Endodermal cell (in vitro differentiated cells): Measurements from ENCODE around the gene TMEM204. TPM values are rescaled to one million over a fixed set of nuclear protein-coding genes. Genes with fewer than 3 reads are reported as not detected.
A peak's percentile ranks its signal among the peaks of the same experiment; 100 is the strongest.

Experiments
- DNase-seq: peaks from one replicate; pipeline ENCODE4 v3.0.0-alpha.2; 2017
- H3K27ac ChIP-seq: 2 replicates; pipeline ENCODE4 v1.5.1; 2013; ENCODE audit warnings: mild to moderate bottlenecking, low read depth, low read length, moderate library complexity
- H3K27me3 ChIP-seq: 2 replicates; pipeline ENCODE4 v1.6.1; 2013; ENCODE audit warnings: mild to moderate bottlenecking, low read length, moderate library complexity; ENCODE audit not compliant: insufficient read depth, control insufficient read depth, poor library complexity, severe bottlenecking
- H3K36me3 ChIP-seq: 2 replicates; pipeline ENCODE4 v1.7.0; 2013; ENCODE audit warnings: mild to moderate bottlenecking, low read length, moderate library complexity; ENCODE audit not compliant: control insufficient read depth, insufficient read depth
- H3K4me1 ChIP-seq: one replicate; pipeline ENCODE4 v1.7.0; 2013; ENCODE audit warnings: low read length; ENCODE audit not compliant: control insufficient read depth, insufficient read depth
- H3K4me3 ChIP-seq: 2 replicates; pipeline ENCODE4 v1.5.1; 2013; ENCODE audit warnings: mild to moderate bottlenecking, low read length, moderate library complexity
- H3K9ac ChIP-seq: 2 replicates; pipeline ENCODE4 v1.6.1; 2013; ENCODE audit warnings: mild to moderate bottlenecking, low read length, moderate library complexity; ENCODE audit not compliant: poor library complexity, severe bottlenecking; ENCODE audit errors: extremely low read depth
- H3K9me3 ChIP-seq: 2 replicates; pipeline ENCODE4 v1.6.1; 2013; ENCODE audit warnings: mild to moderate bottlenecking, low read length, moderate library complexity; ENCODE audit not compliant: control insufficient read depth
- H3K27ac Mint-ChIP-seq: 2 replicates; pipeline ENCODE4 v1.8.0; 2020; ENCODE audit warnings: mixed read lengths
- H3K27me3 Mint-ChIP-seq: 2 replicates; pipeline ENCODE4 v1.8.0; 2021; ENCODE audit warnings: mild to moderate bottlenecking, mixed read lengths; ENCODE audit not compliant: insufficient read depth
- H3K36me3 Mint-ChIP-seq: 2 replicates; pipeline ENCODE4 v1.8.0; 2020; ENCODE audit warnings: low read depth, mixed read lengths
- H3K4me1 Mint-ChIP-seq: 2 replicates; pipeline ENCODE4 v1.8.0; 2020; ENCODE audit warnings: mixed read lengths
- H3K4me3 Mint-ChIP-seq: 2 replicates; pipeline ENCODE4 v1.8.0; 2020; ENCODE audit warnings: mild to moderate bottlenecking, moderate library complexity, mixed read lengths
- H3K9me3 Mint-ChIP-seq: 2 replicates; pipeline ENCODE4 v1.8.0; 2020; ENCODE audit warnings: mild to moderate bottlenecking, mixed read lengths
- WGBS, 2 experiments: methylation state at CpG; one replicate each; pipeline versions ENCODE4 v1.1.5 to v1.1.7; 2013; ENCODE audit warnings: missing lambda C conversion rate in 2 of 2, mixed read lengths in 1 of 2; ENCODE audit not compliant: insufficient coverage in 1 of 2, insufficient read length in 1 of 2; 5-methylcytosine and 5-hydroxymethylcytosine counted together
- total RNA-seq, 2 donors: library from RNA; stranded (reverse); fragmentation: NEBNext Ultra II Directional in 1 of 2; extraction: Animal tissue kit (Norgen Biotek cat#: 25700) in 1 of 2; gene quantifications; 2 replicates in 1 of 2; 3 replicates in 1 of 2; pipeline ENCODE4 v1.2.1, GENCODE V29; 2021
- TF ChIP-seq, protein P1 (sequence below): fragments of 200-600 bp; sonication (generic); conservative IDR thresholded peaks from 2 replicates; pipeline ENCODE4 v1.5.0; 2021; ENCODE audit warnings: antibody characterized with exemption, mild to moderate bottlenecking

TMEM204 gene
- total RNA-seq, 2 donors from 2014 or later = not detected

GRCh38 chr16:1530349-1530882 is 3.0 kb upstream of the TMEM204 start:
- Histone ChIP-seq H3K9me3 (no peaks in the 10 kb centered on the region), H3K4me1 (no peaks in the 10 kb centered on the region), H3K27me3 (no peaks in the 10 kb centered on the region), H3K36me3 (no peaks in the 10 kb centered on the region), H3K27ac (no peak overlapping the region), H3K9ac (no peak overlapping the region), H3K4me3 (no peak overlapping the region)
- Mint-ChIP-seq H3K9me3 (no peaks in the 10 kb centered on the region), H3K27ac (peak overlapping the region; percentile 37), H3K36me3 (no peaks in the 10 kb centered on the region), H3K27me3 (no peaks in the 10 kb centered on the region), H3K4me3 (no peak overlapping the region), H3K4me1 (no peaks in the 10 kb centered on the region)
- DNase-seq = no peak
- TF ChIP-seq, protein P1, sequence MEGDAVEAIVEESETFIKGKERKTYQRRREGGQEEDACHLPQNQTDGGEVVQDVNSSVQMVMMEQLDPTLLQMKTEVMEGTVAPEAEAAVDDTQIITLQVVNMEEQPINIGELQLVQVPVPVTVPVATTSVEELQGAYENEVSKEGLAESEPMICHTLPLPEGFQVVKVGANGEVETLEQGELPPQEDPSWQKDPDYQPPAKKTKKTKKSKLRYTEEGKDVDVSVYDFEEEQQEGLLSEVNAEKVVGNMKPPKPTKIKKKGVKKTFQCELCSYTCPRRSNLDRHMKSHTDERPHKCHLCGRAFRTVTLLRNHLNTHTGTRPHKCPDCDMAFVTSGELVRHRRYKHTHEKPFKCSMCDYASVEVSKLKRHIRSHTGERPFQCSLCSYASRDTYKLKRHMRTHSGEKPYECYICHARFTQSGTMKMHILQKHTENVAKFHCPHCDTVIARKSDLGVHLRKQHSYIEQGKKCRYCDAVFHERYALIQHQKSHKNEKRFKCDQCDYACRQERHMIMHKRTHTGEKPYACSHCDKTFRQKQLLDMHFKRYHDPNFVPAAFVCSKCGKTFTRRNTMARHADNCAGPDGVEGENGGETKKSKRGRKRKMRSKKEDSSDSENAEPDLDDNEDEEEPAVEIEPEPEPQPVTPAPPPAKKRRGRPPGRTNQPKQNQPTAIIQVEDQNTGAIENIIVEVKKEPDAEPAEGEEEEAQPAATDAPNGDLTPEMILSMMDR = no peak
- 94 to 97% methylated on average over 18 to 27 of the region's 27 CpGs for WGBS, 2 experiments

DNA sequence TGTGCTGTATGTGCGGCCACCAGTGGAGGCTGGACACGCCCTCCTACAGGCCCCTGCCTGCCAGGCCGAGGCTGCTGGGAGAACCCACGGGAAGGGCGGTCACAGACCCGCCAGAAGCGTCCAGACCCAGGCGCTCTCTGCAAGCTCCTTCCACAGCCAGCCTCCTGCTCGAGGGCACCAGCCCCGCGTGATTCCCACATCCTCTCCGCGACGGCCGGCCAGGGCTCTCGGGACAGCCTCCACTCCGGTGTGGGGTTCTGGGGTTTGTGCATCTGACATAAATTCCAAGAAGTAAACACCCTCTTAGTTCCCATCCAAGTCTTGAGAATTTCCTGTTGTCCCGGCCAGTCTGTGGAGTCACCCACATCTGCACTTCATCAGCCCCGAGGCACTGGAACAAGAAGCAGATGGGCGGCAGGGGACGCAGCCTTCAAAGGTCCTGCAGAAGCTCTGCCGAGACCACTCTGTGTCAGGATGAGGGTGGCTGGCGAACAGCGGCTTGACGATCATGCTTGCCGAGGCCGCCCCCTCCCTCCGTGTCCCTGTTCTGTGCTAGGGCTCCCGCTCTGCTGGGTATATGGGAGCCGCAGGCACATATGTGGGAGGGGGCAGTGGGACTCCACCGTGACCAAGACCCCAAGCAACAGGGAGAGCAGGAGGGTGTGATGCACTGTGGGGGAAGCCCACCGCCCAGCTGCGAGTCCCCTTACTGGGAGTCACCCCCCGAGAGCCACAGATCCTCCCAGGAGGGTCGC is 2.4 kb upstream of the TMEM204 start:
- Histone ChIP-seq H3K27ac (no peak overlapping the region), H3K36me3 (no peaks in the 10 kb centered on the region), H3K9me3 (no peaks in the 10 kb centered on the region), H3K9ac (no peak overlapping the region), H3K4me3 (no peak overlapping the region), H3K27me3 (no peaks in the 10 kb centered on the region), H3K4me1 (no peaks in the 10 kb centered on the region)
- Mint-ChIP-seq H3K36me3 (no peaks in the 10 kb centered on the region), H3K4me1 (no peaks in the 10 kb centered on the region), H3K27me3 (no peaks in the 10 kb centered on the region), H3K4me3 (no peak overlapping the region), H3K27ac (no peak overlapping the region), H3K9me3 (no peaks in the 10 kb centered on the region)
- TF ChIP-seq, protein P1 = no peak
- no peak for DNase-seq
- 94 to 97% methylated on average over 30 to 35 of the region's 35 CpGs for WGBS, 2 experiments

DNA sequence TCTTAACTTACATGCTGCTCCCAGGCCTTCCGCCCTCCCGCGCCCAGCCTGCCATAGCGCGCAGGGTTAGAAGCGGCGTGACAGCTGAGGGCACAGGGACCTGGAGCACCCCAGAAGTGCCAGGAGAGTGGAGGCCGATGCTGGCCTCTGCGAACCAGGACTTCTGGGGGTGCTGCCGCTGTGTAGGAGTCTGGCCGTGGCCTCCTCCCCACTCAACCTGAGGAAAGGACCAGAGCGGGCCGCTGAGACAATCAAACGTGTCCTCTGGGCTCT is 1.9 kb upstream of the TMEM204 start:
- TF ChIP-seq, protein P1 = no peak
- Histone ChIP-seq H3K27me3 (no peaks in the 10 kb centered on the region), H3K9ac (no peak overlapping the region), H3K36me3 (no peaks in the 10 kb centered on the region), H3K9me3 (no peaks in the 10 kb centered on the region), H3K4me1 (no peaks in the 10 kb centered on the region), H3K27ac (no peak overlapping the region), H3K4me3 (no peak overlapping the region)
- Mint-ChIP-seq H3K4me1 (no peaks in the 10 kb centered on the region), H3K4me3 (no peak overlapping the region), H3K36me3 (no peaks in the 10 kb centered on the region), H3K27ac (no peak overlapping the region), H3K9me3 (no peaks in the 10 kb centered on the region), H3K27me3 (no peaks in the 10 kb centered on the region)
- DNase-seq = no peak
- WGBS, 2 experiments = 96% methylated on average over 14 of the region's 14 CpGs
